SK-N-SH (cell line): ENCODE results near the gene DNAH10.

ENCODE experiments used
- CTCF ChIP-seq: fragments of 200-600 bp; sonication (generic); IDR thresholded peaks from 2 replicates; pipeline ENCODE4 v1.6.1; 2017; ENCODE audit warnings: antibody characterized with exemption, mild to moderate bottlenecking, moderate library complexity
- EZH2phosphoT487 ChIP-seq: fragments of 200-600 bp; sonication (generic); IDR thresholded peaks from 2 replicates; pipeline ENCODE4 v1.6.1; 2017; ENCODE audit warnings: low read depth, mixed run types, mild to moderate bottlenecking, antibody characterized with exemption, moderate library complexity, borderline replicate concordance
- FOSL2 ChIP-seq: IDR thresholded peaks from 2 replicates; pipeline ENCODE4 v1.4.0; 2012; ENCODE audit warnings: low read depth, mild to moderate bottlenecking, moderate library complexity, borderline replicate concordance
- FOXJ3 ChIP-seq: sonication (generic); formaldehyde crosslinking; IDR thresholded peaks from 2 replicates; pipeline ENCODE4 v1.5.1; 2020; ENCODE audit warnings: mild to moderate bottlenecking, missing genetic modification reagents
- NFIC ChIP-seq: IDR thresholded peaks from 2 replicates; pipeline ENCODE4 v1.4.0; 2012; ENCODE audit warnings: borderline replicate concordance
- POLR2AphosphoS5 ChIP-seq: IDR thresholded peaks from 2 replicates; pipeline ENCODE4 v1.6.1; 2012; ENCODE audit warnings: low read depth, low read length
- RCOR1 ChIP-seq: fragments of 150-350 bp; IDR thresholded peaks from 2 replicates; pipeline ENCODE4 v1.6.1; 2017; ENCODE audit warnings: antibody characterized with exemption, low read length
- SIN3A ChIP-seq: IDR thresholded peaks from 2 replicates; pipeline ENCODE4 v1.6.1; 2012; ENCODE audit warnings: low read depth, mild to moderate bottlenecking, low read length, moderate library complexity, borderline replicate concordance
- USF2 ChIP-seq: fragments of 150-350 bp; IDR thresholded peaks from 2 replicates; pipeline ENCODE4 v1.6.1; 2017; ENCODE audit warnings: antibody characterized with exemption, low read length, low read depth, borderline replicate concordance

GRCh38 chr12:123805173-123805572, 43.1 kb downstream of the DNAH10 start:
- TF ChIP-seq CTCF (no peak), FOXJ3 (CRISPR knock-in tag) (no peak), NFIC (no peak), EZH2phosphoT487 (no peak), POLR2AphosphoS5 (no peak), USF2 (no peak), SIN3A (no peak), FOSL2 (no peak), RCOR1 (no peak)
